Fibroblast of pulmonary artery (primary cell): ENCODE measurements around the gene LTB4R.

ENCODE experiments used
- DNase-seq: peaks from one replicate; pipeline ENCODE4 v3.0.0-alpha.2; 2010; ENCODE audit warnings: low read depth
- H3K4me3 ChIP-seq: replicated peaks from 2 replicates; pipeline ENCODE4 v1.5.1; 2011; ENCODE audit warnings: low read depth, mild to moderate bottlenecking, control low read depth, low read length, moderate library complexity
- TF ChIP-seq, protein P1 (sequence below): IDR thresholded peaks from 2 replicates; pipeline ENCODE4 v1.5.1; 2011; ENCODE audit warnings: mild to moderate bottlenecking, control low read depth, low read length, inconsistent platforms; ENCODE audit errors: missing control alignments

Gene LTB4R

DNA sequence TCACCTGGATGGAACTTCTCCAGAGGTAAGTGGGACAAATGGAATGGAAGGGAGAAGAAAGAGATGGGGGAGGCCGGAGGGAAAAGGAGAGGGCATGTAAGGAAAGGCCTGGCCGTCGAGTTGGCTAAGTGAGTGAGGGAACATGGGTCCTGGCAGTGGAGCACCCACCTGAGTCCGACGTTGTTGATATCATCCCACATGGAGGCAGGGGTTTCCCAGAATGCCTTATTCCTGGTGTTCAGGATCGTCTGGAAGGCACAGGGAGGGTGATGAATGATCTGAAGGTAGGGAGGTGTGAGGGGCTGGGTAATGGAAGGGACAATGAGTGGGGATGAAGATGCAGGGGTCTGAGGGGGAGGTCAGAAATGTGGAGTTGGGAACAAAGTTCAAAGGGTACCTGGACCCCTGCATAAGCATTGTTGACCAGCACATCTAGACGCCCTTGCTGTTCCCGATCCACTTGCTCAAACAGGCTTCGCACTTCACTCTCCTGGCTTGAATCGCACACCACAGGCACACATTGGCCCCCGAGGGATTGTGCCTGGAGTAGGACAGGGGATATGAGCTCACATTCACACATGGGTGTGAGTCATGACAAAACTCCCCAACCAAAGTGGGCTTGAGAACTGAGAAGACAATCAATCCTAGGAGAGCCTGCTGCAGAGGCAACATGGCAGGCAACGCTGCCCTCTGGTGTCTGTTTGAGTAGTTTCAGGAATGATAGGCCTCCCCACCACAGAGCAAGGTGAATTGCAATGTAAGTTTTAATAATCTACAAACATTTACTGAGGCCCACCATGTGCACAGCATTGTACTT, 14.8 kb upstream of the LTB4R start:
- DNase-seq = peak; percentile 95
- TF ChIP-seq, protein P1, sequence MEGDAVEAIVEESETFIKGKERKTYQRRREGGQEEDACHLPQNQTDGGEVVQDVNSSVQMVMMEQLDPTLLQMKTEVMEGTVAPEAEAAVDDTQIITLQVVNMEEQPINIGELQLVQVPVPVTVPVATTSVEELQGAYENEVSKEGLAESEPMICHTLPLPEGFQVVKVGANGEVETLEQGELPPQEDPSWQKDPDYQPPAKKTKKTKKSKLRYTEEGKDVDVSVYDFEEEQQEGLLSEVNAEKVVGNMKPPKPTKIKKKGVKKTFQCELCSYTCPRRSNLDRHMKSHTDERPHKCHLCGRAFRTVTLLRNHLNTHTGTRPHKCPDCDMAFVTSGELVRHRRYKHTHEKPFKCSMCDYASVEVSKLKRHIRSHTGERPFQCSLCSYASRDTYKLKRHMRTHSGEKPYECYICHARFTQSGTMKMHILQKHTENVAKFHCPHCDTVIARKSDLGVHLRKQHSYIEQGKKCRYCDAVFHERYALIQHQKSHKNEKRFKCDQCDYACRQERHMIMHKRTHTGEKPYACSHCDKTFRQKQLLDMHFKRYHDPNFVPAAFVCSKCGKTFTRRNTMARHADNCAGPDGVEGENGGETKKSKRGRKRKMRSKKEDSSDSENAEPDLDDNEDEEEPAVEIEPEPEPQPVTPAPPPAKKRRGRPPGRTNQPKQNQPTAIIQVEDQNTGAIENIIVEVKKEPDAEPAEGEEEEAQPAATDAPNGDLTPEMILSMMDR = peak; percentile 82
- H3K4me3 ChIP-seq = no peak overlapping the region

DNA sequence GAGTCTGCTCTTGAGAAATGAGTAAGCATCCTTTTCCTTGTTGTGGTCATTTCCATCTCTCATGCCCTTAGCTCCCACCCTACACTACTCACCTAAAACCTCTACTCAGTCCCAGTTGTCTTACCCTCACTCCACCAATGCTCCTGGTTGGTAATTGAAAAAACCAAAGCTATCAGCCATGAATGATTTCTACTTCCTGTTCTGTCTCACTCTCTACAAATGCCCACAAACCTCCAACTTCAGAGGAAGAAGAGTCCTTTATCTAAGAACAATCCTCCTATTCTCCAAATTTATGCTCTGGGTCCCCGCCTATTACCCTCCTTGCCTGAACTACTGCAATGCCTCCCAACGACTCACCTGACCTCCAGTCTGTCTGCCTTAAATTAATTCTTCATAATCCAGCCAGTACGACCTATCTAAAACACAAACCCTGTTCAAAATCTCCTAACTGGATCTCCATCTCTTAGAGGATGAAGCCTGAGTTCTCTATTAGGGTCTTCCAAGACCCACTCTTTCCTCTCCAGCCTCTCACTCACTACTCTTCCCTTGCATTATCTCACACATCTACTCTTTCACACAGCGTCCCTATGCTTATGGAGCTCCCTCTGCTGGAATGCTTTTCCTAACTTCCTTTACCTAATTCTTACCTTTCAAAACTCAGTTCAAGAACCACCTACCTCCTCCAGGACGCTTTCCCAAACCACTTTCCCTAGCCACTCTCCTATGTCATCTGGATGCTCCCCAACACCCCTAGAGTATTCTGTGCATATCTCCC, 13.9 kb upstream of the LTB4R start:
- TF ChIP-seq, protein P1 = peak; percentile 54
- no peak overlapping the region for H3K4me3 ChIP-seq
- no peak for DNase-seq

DNA sequence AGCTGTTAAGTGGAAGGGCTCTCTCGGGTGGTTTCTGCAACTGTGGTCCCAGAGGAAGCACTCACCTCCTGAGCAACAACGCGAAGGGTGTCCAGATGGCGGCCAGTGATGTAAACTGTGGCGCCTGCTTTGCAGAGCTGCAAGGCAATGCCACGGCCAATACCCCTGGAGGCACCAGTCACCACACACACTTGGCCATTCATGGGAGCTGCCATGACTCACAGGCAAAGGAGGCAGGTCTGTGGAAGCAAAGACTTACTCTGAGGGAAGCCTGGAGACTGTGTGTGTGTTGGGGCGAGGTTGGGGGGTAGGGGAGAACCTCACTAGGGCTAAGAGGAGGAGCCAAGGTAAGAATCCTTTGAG, 12.4 kb upstream of the LTB4R start:
- DNase-seq = peak; percentile 39
- H3K4me3 ChIP-seq = peak overlapping the region; percentile 96
- TF ChIP-seq, protein P1 = no peak

DNA sequence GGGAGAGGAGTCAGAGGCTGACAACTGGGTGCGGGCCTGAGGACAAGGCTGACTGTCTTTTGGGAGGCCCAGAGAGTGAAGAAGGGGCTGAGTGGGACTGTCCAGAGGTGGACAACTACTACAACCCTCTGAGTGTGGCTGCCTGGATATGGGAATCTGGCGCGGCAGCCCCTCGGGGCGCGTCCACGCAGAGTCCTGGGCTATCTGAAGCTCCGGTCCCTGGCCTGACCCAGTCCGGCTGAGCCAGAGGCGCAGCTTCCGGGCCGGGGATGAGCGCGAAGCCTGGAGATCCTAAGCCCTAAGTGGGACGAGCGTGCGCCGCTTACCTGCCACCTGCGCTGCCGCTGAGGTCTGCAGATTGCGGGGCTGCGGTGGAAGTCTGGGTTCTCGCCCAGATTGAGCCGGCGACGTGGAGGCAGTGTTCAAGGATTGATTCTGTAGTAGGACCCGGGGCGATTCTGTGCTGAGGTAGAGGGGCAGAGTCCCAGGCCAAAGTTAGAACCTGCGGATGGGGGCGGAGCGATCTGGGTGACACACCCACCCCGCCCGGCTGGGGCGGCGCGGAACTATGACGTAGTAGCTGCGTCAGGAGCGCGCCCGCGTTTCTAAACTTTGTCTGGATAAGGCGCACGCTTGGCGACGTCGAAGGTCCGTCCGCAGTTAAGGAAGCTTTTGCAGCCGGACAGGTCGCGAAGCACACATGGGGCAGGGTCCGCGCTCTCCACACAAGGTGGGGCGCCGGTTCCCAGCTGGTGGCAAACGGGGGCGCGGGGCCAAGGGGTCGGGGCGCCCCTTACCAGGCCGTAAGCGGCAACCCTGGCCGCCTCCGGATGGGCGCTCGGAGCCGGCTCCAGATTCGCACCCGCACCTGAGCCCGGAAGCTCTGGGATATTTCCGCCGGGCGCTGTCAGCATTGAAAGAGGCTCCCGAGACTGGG, 11.8 kb upstream of the LTB4R start, which contains the start of the genes DHRS1 and NOP9:
TSS of gene DHRS1 (minus strand) at position 526 of the 937 bp plus-strand sequence. CDS start 674 bp downstream, outside the sequence.
TSS of gene NOP9 (plus strand) at position 596 of the 937 bp plus-strand sequence. CDS start at position 701, 105 bp downstream.
- peak; percentile 91 for DNase-seq
- peak within 1 kb of the TSS; percentile 96 for H3K4me3 ChIP-seq
- TF ChIP-seq, protein P1 = no peak

DNA sequence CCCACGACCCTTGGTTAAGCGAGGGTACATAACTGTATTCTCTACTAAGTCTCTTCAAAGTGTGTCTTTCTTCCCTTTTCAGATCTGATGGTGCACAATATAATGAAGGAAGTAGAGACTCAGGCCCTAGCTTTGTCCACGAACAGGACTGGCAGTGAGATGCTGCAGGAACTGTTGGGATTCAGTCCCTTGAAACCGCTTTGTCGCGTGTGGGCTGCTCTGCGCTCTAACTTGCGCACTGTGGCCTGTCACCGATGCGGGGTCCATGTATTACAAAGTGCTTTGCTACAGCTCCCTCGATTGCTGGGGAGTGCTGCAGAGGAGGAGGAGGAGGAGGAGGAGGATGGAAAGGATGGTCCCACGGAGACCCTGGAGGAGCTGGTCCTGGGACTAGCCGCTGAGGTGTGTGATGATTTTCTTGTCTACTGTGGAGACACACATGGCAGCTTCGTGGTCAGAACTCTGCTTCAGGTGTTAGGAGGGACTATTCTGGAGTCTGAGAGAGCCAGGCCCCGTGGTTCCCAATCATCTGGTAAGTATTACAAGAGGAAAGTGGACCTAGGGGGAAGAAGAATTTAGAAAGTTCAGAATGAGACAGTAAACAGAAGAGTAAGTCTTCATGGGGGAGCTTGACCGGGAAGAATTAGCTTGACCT, 10.8 kb upstream of the LTB4R start:
- H3K4me3 ChIP-seq = peak overlapping the region; percentile 96
- no peak for DNase-seq
- TF ChIP-seq, protein P1 = no peak

DNA sequence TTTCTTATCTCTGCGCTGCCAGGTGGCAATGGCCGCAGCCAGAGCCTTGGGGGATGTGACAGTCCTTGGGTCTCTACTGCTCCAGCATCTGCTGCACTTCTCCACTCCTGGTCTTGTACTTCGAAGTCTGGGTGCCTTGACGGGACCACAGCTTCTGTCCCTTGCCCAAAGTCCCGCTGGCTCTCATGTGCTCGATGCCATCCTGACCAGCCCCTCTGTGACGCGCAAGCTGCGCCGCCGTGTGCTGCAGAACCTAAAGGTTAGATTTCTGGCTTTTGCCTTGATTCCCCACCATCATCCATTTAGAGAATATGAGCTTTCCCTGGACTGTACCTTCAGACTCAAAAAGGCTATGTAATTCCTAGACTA, 7.3 kb upstream of the LTB4R start:
- no peak for DNase-seq
- TF ChIP-seq, protein P1 = no peak
- no peak overlapping the region for H3K4me3 ChIP-seq
